ENCODE data around the gene NEDD4L. TPM values are rescaled to one million over a fixed set of nuclear protein-coding genes. Genes with fewer than 3 reads are reported as not detected.

The NEDD4L gene
- total and polyA plus RNA-seq, 4 donors: 10.2 to 20.3 (median 13.2) TPM

- no peak for TF ChIP-seq REST (IDR thresholded peaks at IDR 0.05)
Measured at GRCh38 chr18:58345875-58346274, 301.8 kb downstream of the NEDD4L start (continued).

GRCh38 chr18:58347135-58347534, 303.1 kb downstream of the NEDD4L start:
- Histone ChIP-seq H3K36me3 (ENCODE audit: control insufficient read depth in 4 of 4, insufficient read depth in 3 of 4, low read depth in 1 of 4, low read length in 3 of 4) (peaks cover 0 to 4% (median 0%) of the 10 kb centered on the region in 4 donors), H3K4me1 (ENCODE audit: control insufficient read depth in 4 of 4, insufficient read depth in 4 of 4, low read length in 3 of 4) (no peaks in the 10 kb centered on the region), H3K9me3 (ENCODE audit: control insufficient read depth in 4 of 4, low read length in 3 of 4) (no peaks in the 10 kb centered on the region), H3K27me3 (ENCODE audit: control insufficient read depth in 4 of 4, insufficient read depth in 4 of 4, low read length in 3 of 4) (no peaks in the 10 kb centered on the region), H3K27ac (ENCODE audit: low read depth in 1 of 2, low read length in 2 of 2) (no peak overlapping the region), H3K4me3 (ENCODE audit: low read depth in 1 of 3, low read length in 3 of 3) (no peak overlapping the region), H3K9ac (ENCODE audit: low read depth in 1 of 2, low read length in 2 of 2) (no peak overlapping the region)
- WGBS: 84% methylated on average over 7 of the region's 7 CpGs
- DNase-seq (ENCODE audit: low spot score): no peak
- TF ChIP-seq NR2F2 (IDR thresholded peaks at IDR 0.05) (no peak), REST (IDR thresholded peaks at IDR 0.05) (no peak)

GRCh38 chr18:58348517-58348916, 304.5 kb downstream of the NEDD4L start:
- no peak overlapping the region for H3K9ac ChIP-seq (ENCODE audit: low read depth in 1 of 2, low read length in 2 of 2)
- 77% methylated on average over 4 of the region's 4 CpGs for WGBS
- H3K27ac ChIP-seq (ENCODE audit: low read depth in 1 of 2, low read length in 2 of 2): no peak overlapping the region
- H3K4me3 ChIP-seq (ENCODE audit: low read depth in 1 of 3, low read length in 3 of 3): no peak overlapping the region
- peaks cover 0 to 4% (median 0%) of the 10 kb centered on the region in 4 donors for H3K36me3 ChIP-seq (ENCODE audit: control insufficient read depth in 4 of 4, insufficient read depth in 3 of 4, low read depth in 1 of 4, low read length in 3 of 4)
- H3K9me3 ChIP-seq (ENCODE audit: control insufficient read depth in 4 of 4, low read length in 3 of 4): no peaks in the 10 kb centered on the region
- no peak for DNase-seq (ENCODE audit: low spot score)
- TF ChIP-seq NR2F2 (IDR thresholded peaks at IDR 0.05): no peak
- no peak for TF ChIP-seq CTCF (IDR thresholded peaks at IDR 0.05; ENCODE audit: low read depth, low read length, missing input control)
- no peak for TF ChIP-seq TAF1 (conservative IDR thresholded peaks at IDR 0.05)
- no peak for TF ChIP-seq FOXA1 (IDR thresholded peaks at IDR 0.05)
- no peaks in the 10 kb centered on the region for H3K4me1 ChIP-seq (ENCODE audit: control insufficient read depth in 4 of 4, insufficient read depth in 4 of 4, low read length in 3 of 4)
- H3K27me3 ChIP-seq (ENCODE audit: control insufficient read depth in 4 of 4, insufficient read depth in 4 of 4, low read length in 3 of 4): no peaks in the 10 kb centered on the region

Data from liver (tissue), 9 donors.